Measurements from ENCODE around the gene CHKB. TPM values are rescaled to one million over a fixed set of nuclear protein-coding genes. Genes with fewer than 3 reads are reported as not detected.

The CHKB gene
- total and polyA plus RNA-seq, 4 donors, result 59.4 to 142 (median 74.9) TPM

- Histone ChIP-seq H3K27ac (ENCODE audit: low read depth in 1 of 2, low read length in 1 of 2) (no peak overlapping the region), H3K36me3 (ENCODE audit: control insufficient read depth in 4 of 4, insufficient read depth in 4 of 4, low read length in 4 of 4) (peaks cover 0 to 13% (median 0%) of the 10 kb centered on the region in 4 donors), H3K27me3 (ENCODE audit: control insufficient read depth in 3 of 3, insufficient read depth in 3 of 3, low read length in 2 of 3) (peaks cover 0 to 11% (median 2%) of the 10 kb centered on the region in 3 donors), H3K4me1 (ENCODE audit: control insufficient read depth in 5 of 5, insufficient read depth in 5 of 5, low read length in 5 of 5) (peaks cover 0 to 8% (median 0%) of the 10 kb centered on the region in 5 donors), H3K9ac (ENCODE audit: insufficient read depth in 1 of 2, low read length in 2 of 2) (no peak overlapping the region), H3K9me3 (ENCODE audit: control insufficient read depth in 4 of 4, insufficient read depth in 3 of 4, low read length in 3 of 4) (no peaks in the 10 kb centered on the region), H3K4me3 (no peak overlapping the region)
- TF ChIP-seq, protein P1, sequence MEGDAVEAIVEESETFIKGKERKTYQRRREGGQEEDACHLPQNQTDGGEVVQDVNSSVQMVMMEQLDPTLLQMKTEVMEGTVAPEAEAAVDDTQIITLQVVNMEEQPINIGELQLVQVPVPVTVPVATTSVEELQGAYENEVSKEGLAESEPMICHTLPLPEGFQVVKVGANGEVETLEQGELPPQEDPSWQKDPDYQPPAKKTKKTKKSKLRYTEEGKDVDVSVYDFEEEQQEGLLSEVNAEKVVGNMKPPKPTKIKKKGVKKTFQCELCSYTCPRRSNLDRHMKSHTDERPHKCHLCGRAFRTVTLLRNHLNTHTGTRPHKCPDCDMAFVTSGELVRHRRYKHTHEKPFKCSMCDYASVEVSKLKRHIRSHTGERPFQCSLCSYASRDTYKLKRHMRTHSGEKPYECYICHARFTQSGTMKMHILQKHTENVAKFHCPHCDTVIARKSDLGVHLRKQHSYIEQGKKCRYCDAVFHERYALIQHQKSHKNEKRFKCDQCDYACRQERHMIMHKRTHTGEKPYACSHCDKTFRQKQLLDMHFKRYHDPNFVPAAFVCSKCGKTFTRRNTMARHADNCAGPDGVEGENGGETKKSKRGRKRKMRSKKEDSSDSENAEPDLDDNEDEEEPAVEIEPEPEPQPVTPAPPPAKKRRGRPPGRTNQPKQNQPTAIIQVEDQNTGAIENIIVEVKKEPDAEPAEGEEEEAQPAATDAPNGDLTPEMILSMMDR (IDR thresholded peaks at IDR 0.05; ENCODE audit: control extremely low read depth, extremely low read depth), result no peak
- ATAC-seq (ENCODE audit: insufficient read depth, low FRiP score) (no peak), DNase-seq (no peak)
- 89 to 96% methylated on average over 7 to 8 of the region's 8 CpGs for WGBS, 2 donors
Observed at GRCh38 chr22:50575426-50575941, 7.2 kb downstream of the CHKB start.

GRCh38 chr22:50574383-50574755, 8.3 kb downstream of the CHKB start:
- peaks cover 0 to 11% (median 2%) of the 10 kb centered on the region in 3 donors for H3K27me3 ChIP-seq (ENCODE audit: control insufficient read depth in 3 of 3, insufficient read depth in 3 of 3, low read length in 2 of 3)
- H3K9ac ChIP-seq (ENCODE audit: insufficient read depth in 1 of 2, low read length in 2 of 2), result no peak overlapping the region
- H3K9me3 ChIP-seq (ENCODE audit: control insufficient read depth in 4 of 4, insufficient read depth in 3 of 4, low read length in 3 of 4), result no peaks in the 10 kb centered on the region
- WGBS, 2 donors, result 84 to 94% methylated on average over 11 of the region's 11 CpGs
- peaks cover 0 to 6% (median 0%) of the 10 kb centered on the region in 4 donors for H3K36me3 ChIP-seq (ENCODE audit: control insufficient read depth in 4 of 4, insufficient read depth in 4 of 4, low read length in 4 of 4)
- ATAC-seq (ENCODE audit: insufficient read depth, low FRiP score) (no peak), DNase-seq (no peak)
- peaks cover 0 to 8% (median 0%) of the 10 kb centered on the region in 5 donors for H3K4me1 ChIP-seq (ENCODE audit: control insufficient read depth in 5 of 5, insufficient read depth in 5 of 5, low read length in 5 of 5)
- no peak overlapping the region for H3K27ac ChIP-seq (ENCODE audit: low read depth in 1 of 2, low read length in 1 of 2)
- H3K4me3 ChIP-seq, result no peak overlapping the region
- TF ChIP-seq, protein P1 (IDR thresholded peaks at IDR 0.05; ENCODE audit: control extremely low read depth, extremely low read depth), result no peak

DNA sequence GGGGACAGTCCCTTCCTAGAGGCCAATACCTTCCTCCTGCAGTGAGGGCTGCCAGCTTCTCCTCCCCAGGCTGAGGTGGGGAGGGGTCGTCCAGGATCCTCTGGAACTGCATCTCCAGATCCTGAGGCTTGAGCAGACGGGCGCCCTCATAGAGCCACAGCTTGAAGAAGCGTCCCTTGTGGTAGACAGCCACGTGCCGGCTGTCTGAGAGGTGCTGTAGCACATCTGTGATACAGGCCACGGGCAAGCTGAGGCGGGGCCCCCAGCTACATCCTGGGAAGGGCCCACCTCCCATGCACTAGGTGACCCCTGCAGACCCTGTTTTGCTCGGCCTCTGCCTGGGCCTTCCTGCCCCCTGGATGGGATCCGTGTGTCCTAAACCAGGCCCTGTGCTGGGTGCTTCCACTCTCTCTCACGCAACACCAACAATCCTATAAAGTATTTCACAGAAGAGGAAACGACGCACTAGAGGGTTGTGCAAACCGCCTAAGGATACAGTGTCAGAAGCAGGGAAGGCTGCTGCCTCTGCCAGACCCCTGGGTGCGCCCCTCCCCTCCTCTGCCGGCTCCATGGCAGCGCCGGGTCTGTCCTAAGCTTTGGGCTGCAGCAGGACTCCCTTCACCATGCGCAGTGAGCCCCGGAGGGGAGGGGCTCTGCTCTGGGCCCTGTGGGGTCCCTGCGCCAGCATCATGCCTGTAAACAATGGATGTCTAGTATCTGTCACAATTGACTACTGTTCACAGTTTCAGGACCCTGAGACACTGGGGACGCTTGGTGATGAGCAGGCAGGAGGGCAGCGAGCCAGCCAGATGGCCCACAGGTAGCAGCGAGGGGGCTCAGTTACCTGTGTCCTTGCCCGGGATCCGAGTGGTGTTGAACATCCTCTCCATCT, 8.9 kb downstream of the CHKB start:
- H3K9ac ChIP-seq (ENCODE audit: insufficient read depth in 1 of 2, low read length in 2 of 2), result no peak overlapping the region

More for the DNA sequence above, 8.9 kb downstream of the CHKB start:
- no peak overlapping the region for H3K27ac ChIP-seq (ENCODE audit: low read depth in 1 of 2, low read length in 1 of 2)
- TF ChIP-seq, protein P1 (IDR thresholded peaks at IDR 0.05; ENCODE audit: control extremely low read depth, extremely low read depth), result no peak
- no peak for ATAC-seq (ENCODE audit: insufficient read depth, low FRiP score)
- H3K4me1 ChIP-seq (ENCODE audit: control insufficient read depth in 5 of 5, insufficient read depth in 5 of 5, low read length in 5 of 5), result peaks cover 0 to 7% (median 0%) of the 10 kb centered on the region in 5 donors
- H3K36me3 ChIP-seq (ENCODE audit: control insufficient read depth in 4 of 4, insufficient read depth in 4 of 4, low read length in 4 of 4), result peaks cover 0 to 8% (median 0%) of the 10 kb centered on the region in 4 donors
- H3K27me3 ChIP-seq (ENCODE audit: control insufficient read depth in 3 of 3, insufficient read depth in 3 of 3, low read length in 2 of 3), result peaks cover 0 to 10% (median 2%) of the 10 kb centered on the region in 3 donors
- DNase-seq, result no peak
- no peaks in the 10 kb centered on the region for H3K9me3 ChIP-seq (ENCODE audit: control insufficient read depth in 4 of 4, insufficient read depth in 3 of 4, low read length in 3 of 4)
- WGBS, 2 donors, result 89 to 91% methylated on average over 26 of the region's 26 CpGs
- no peak overlapping the region for H3K4me3 ChIP-seq

All from lung (tissue), 12 donors.